ENCODE measurements around the gene MIB1. TPM values are rescaled to one million over a fixed set of nuclear protein-coding genes. Genes with fewer than 3 reads are reported as not detected.

Gene MIB1
- total RNA-seq, 1 experiment from 2014 or later, result 56.2 TPM

DNA sequence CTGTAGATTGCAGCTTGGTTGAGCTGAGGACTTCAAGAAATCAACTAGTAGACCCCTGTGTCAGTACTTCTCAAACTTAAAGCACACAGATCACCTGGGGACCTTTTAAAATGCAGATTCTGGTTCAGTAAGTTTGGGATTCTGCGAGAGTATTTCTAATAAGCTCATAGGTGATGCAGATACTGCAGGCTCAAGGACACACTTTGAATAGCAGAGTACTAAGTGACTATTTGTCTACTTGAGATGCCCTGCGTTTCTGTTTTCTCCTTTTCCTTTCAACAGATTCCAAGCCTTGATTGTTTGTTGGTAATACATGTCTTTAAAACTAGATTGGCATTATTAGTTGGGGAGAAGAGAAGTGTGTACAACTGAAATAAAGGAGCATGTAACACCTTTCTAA lies 6.7 kb downstream of the MIB1 start:
- Histone ChIP-seq H3K9ac (ENCODE audit: low read length) (peak overlapping the region; percentile 32), H3K4me3 (ENCODE audit: low read length) (0 out of 2 replicates have a peak overlapping the region, but pooled peaks have one; percentile 2), H3K4me1 (ENCODE audit: low read length) (peaks cover 53% of the 10 kb centered on the region), H3K79me2 (ENCODE audit: low read length) (peaks cover 98% of the 10 kb centered on the region), H3K27ac (ENCODE audit: low read length) (peak overlapping the region; percentile 13; the same call in 1 of the 2 replicates), H3K9me2 (replicated peaks; ENCODE audit: insufficient read depth, low read length) (no peaks in the 10 kb centered on the region), H3K4me2 (ENCODE audit: low read depth, low read length, poor library complexity, severe bottlenecking) (peak overlapping the region; percentile 43), H3K9me3 (ENCODE audit: low read length) (no peaks in the 10 kb centered on the region), H3K27me3 (ENCODE audit: low read length) (no peaks in the 10 kb centered on the region), H3K36me3 (ENCODE audit: insufficient read depth, low read length) (peaks cover 3% of the 10 kb centered on the region; the same call in 1 of the 2 replicates), H4K20me1 (ENCODE audit: insufficient read depth, low read depth, low read length) (peaks cover 18% of the 10 kb centered on the region; the same call in 1 of the 2 replicates), H2AFZ (ENCODE audit: low read length) (no peak overlapping the region)
- no peak for DNase-seq

DNA sequence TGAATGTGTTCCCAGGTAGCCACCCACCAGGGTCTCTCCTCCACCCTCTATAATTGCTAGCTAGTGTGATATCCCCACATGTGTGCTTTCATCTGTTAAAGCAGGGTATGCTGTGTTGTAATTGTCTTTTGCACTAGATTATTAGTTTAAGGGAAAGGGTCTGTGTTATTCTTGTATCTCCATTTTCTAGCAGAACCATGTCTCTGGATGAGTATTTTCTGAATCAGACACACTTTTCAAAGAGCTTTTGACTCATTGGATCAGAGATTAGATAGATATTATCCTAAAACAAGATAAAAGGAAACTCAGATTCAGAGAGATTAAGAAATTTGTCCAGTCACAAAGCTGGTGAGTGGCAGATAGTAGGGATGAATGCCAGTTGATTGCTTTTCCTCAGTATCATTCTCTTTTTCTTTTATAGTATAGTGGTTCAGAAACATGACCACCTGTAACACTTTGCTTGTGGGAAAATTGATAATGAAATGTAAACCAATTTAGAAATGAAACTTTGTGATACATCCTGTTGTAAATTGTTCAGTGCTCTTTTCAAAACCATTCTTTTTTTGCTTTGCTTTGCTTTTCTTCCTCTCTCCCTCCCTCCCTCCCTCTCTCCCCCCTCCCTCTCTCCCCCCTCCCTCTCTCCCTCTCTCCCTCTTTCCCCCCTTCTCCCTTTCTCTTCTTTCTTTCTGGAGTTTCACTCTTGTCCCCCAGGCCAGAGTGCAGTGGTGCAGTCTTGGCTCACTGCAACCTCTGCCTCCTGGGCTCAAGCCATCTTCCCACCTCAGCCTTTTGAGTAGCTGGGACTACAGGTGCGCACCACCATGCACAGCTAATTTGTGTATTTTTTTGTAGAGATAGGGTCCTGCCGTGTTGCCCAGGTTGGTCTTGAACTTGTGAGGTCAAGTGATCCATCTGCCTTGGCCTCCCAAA lies 7.4 kb downstream of the MIB1 start:
- Histone ChIP-seq H3K36me3 (ENCODE audit: insufficient read depth, low read length) (peaks cover 2% of the 10 kb centered on the region; the same call in 1 of the 2 replicates), H3K27me3 (ENCODE audit: low read length) (no peaks in the 10 kb centered on the region), H4K20me1 (ENCODE audit: insufficient read depth, low read depth, low read length) (peaks cover 16% of the 10 kb centered on the region; the same call in 1 of the 2 replicates), H3K79me2 (ENCODE audit: low read length) (peaks cover 97% of the 10 kb centered on the region), H3K4me2 (ENCODE audit: low read depth, low read length, poor library complexity, severe bottlenecking) (peak overlapping the region; percentile 43), H3K9me3 (ENCODE audit: low read length) (no peaks in the 10 kb centered on the region), H3K4me1 (ENCODE audit: low read length) (peaks cover 48% of the 10 kb centered on the region), H3K4me3 (ENCODE audit: low read length) (no peak overlapping the region), H2AFZ (ENCODE audit: low read length) (no peak overlapping the region), H3K9ac (ENCODE audit: low read length) (peak overlapping the region; percentile 32), H3K27ac (ENCODE audit: low read length) (peak overlapping the region; percentile 13; the same call in 1 of the 2 replicates), H3K9me2 (replicated peaks; ENCODE audit: insufficient read depth, low read length) (0 out of 2 replicates have a peak, but pooled peaks cover 3% of the 10 kb centered on the region)
- DNase-seq, result no peak

GRCh38 chr18:21757833-21758232 lies 17.2 kb downstream of the MIB1 start:
- Histone ChIP-seq H3K9ac (ENCODE audit: low read length) (no peak overlapping the region), H4K20me1 (ENCODE audit: insufficient read depth, low read depth, low read length) (no peaks in the 10 kb centered on the region), H3K4me2 (ENCODE audit: low read depth, low read length, poor library complexity, severe bottlenecking) (no peak overlapping the region), H3K4me1 (ENCODE audit: low read length) (peaks cover 28% of the 10 kb centered on the region), H2AFZ (ENCODE audit: low read length) (no peak overlapping the region), H3K9me3 (ENCODE audit: low read length) (no peaks in the 10 kb centered on the region), H3K27ac (ENCODE audit: low read length) (no peak overlapping the region), H3K27me3 (ENCODE audit: low read length) (no peaks in the 10 kb centered on the region), H3K36me3 (ENCODE audit: insufficient read depth, low read length) (no peaks in the 10 kb centered on the region), H3K9me2 (replicated peaks; ENCODE audit: insufficient read depth, low read length) (0 out of 2 replicates have a peak, but pooled peaks cover 3% of the 10 kb centered on the region), H3K4me3 (ENCODE audit: low read length) (no peak overlapping the region), H3K79me2 (ENCODE audit: low read length) (peaks cover 91% of the 10 kb centered on the region)
- no peak for DNase-seq

- no peaks in the 10 kb centered on the region for H3K9me2 ChIP-seq (replicated peaks; ENCODE audit: insufficient read depth, low read length)
- peaks cover 41% of the 10 kb centered on the region for H3K4me1 ChIP-seq (ENCODE audit: low read length)
- H3K79me2 ChIP-seq (ENCODE audit: low read length), result peaks cover 91% of the 10 kb centered on the region
- no peaks in the 10 kb centered on the region for H3K9me3 ChIP-seq (ENCODE audit: low read length)
- no peaks in the 10 kb centered on the region for H4K20me1 ChIP-seq (ENCODE audit: insufficient read depth, low read depth, low read length)
- no peak overlapping the region for H3K9ac ChIP-seq (ENCODE audit: low read length)
- no peaks in the 10 kb centered on the region for H3K36me3 ChIP-seq (ENCODE audit: insufficient read depth, low read length)
- no peak overlapping the region for H3K4me3 ChIP-seq (ENCODE audit: low read length)
- DNase-seq, result no peak
- no peak overlapping the region for H3K27ac ChIP-seq (ENCODE audit: low read length)
- no peak overlapping the region for H2AFZ ChIP-seq (ENCODE audit: low read length)
- no peak overlapping the region for H3K4me2 ChIP-seq (ENCODE audit: low read depth, low read length, poor library complexity, severe bottlenecking)
- no peaks in the 10 kb centered on the region for H3K27me3 ChIP-seq (ENCODE audit: low read length)
Observed at GRCh38 chr18:21759836-21760235, 19.2 kb downstream of the MIB1 start.

GRCh38 chr18:21760321-21760720 lies 19.7 kb downstream of the MIB1 start:
- Histone ChIP-seq H3K27me3 (ENCODE audit: low read length) (no peaks in the 10 kb centered on the region), H3K9me3 (ENCODE audit: low read length) (no peaks in the 10 kb centered on the region), H3K36me3 (ENCODE audit: insufficient read depth, low read length) (peaks cover 5% of the 10 kb centered on the region), H3K9me2 (replicated peaks; ENCODE audit: insufficient read depth, low read length) (no peaks in the 10 kb centered on the region), H3K4me1 (ENCODE audit: low read length) (peaks cover 41% of the 10 kb centered on the region), H3K27ac (ENCODE audit: low read length) (0 out of 2 replicates have a peak overlapping the region, but pooled peaks have one; percentile 1), H2AFZ (ENCODE audit: low read length) (no peak overlapping the region), H3K79me2 (ENCODE audit: low read length) (peaks cover 91% of the 10 kb centered on the region), H3K4me2 (ENCODE audit: low read depth, low read length, poor library complexity, severe bottlenecking) (peak overlapping the region; percentile 24), H4K20me1 (ENCODE audit: insufficient read depth, low read depth, low read length) (no peaks in the 10 kb centered on the region), H3K9ac (ENCODE audit: low read length) (no peak overlapping the region), H3K4me3 (ENCODE audit: low read length) (no peak overlapping the region)
- no peak for DNase-seq

DNA sequence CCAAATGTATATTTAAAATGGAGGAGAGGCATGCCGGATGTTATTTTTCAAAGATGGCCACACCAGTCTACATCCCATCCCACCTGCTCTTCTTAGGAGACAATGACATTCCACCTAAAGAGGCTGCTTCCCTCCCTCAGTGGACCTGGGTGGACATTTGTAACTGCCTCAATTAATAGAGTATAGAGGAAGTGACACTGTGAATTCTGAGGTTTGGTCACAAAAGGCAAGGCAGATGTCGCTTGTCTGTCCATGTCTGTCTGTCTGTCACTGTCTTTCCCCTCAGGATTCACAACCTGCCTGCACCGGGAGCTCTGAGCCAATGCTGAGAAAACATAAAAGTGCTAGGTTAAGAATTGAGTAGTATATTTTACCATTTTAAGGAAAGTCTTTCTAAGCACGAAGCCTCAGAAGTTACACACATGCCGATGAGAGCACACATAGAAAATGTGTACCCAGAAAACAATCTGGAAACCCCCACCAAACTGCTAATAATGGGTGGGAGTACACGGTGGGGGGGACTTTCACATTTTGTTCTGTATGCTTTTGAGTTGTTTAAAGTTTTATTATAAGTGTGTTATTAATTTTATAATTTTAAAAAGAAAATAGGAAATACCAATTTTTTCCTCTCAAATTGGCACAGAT lies 21.0 kb downstream of the MIB1 start:
- peaks cover 41% of the 10 kb centered on the region for H3K4me1 ChIP-seq (ENCODE audit: low read length)
- no peak overlapping the region for H3K4me3 ChIP-seq (ENCODE audit: low read length)
- H3K27me3 ChIP-seq (ENCODE audit: low read length), result no peaks in the 10 kb centered on the region
- H3K79me2 ChIP-seq (ENCODE audit: low read length), result peaks cover 92% of the 10 kb centered on the region
- no peak for DNase-seq
- no peaks in the 10 kb centered on the region for H3K9me3 ChIP-seq (ENCODE audit: low read length)
- no peaks in the 10 kb centered on the region for H3K9me2 ChIP-seq (replicated peaks; ENCODE audit: insufficient read depth, low read length)
- no peaks in the 10 kb centered on the region for H4K20me1 ChIP-seq (ENCODE audit: insufficient read depth, low read depth, low read length)
- peaks cover 17% of the 10 kb centered on the region for H3K36me3 ChIP-seq (ENCODE audit: insufficient read depth, low read length)
- H2AFZ ChIP-seq (ENCODE audit: low read length), result no peak overlapping the region
- no peak overlapping the region for H3K27ac ChIP-seq (ENCODE audit: low read length)
- H3K9ac ChIP-seq (ENCODE audit: low read length), result no peak overlapping the region
- H3K4me2 ChIP-seq (ENCODE audit: low read depth, low read length, poor library complexity, severe bottlenecking), result peak overlapping the region; percentile 24

DNA sequence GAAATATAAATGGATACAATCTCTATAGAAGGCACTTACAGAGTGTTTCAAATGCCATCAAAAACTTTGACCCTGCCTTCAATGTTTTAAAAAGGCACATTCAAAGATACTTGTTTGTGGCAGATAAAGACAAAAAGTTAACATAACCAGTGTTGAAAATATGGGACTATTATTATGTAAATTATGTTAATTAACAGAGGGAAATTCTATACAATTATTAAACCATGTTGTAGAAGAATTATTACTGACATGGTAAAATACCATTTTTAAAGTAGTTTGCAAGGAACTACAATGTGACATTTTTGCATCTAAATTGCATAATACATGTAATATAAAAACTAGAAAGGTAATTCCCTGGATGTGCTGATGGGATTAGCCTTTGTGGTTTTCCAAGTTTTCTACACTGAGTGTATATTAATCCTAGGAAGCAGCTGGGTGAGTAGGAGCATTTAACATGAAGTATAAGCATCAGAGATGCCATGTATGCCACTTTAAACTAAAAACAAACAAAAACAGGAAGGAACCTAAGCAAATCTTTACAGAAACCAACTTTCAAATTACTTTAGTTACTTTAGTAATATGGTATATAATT lies 21.7 kb downstream of the MIB1 start:
- H3K27ac ChIP-seq (ENCODE audit: low read length), result no peak overlapping the region
- H3K4me2 ChIP-seq (ENCODE audit: low read depth, low read length, poor library complexity, severe bottlenecking), result peak overlapping the region; percentile 12
- no peak overlapping the region for H3K9ac ChIP-seq (ENCODE audit: low read length)
- no peaks in the 10 kb centered on the region for H4K20me1 ChIP-seq (ENCODE audit: insufficient read depth, low read depth, low read length)
- no peaks in the 10 kb centered on the region for H3K27me3 ChIP-seq (ENCODE audit: low read length)
- no peaks in the 10 kb centered on the region for H3K9me3 ChIP-seq (ENCODE audit: low read length)
- H3K4me1 ChIP-seq (ENCODE audit: low read length), result peaks cover 41% of the 10 kb centered on the region
- no peaks in the 10 kb centered on the region for H3K9me2 ChIP-seq (replicated peaks; ENCODE audit: insufficient read depth, low read length)
- H3K79me2 ChIP-seq (ENCODE audit: low read length), result peaks cover 87% of the 10 kb centered on the region
- H2AFZ ChIP-seq (ENCODE audit: low read length), result no peak overlapping the region
- no peak overlapping the region for H3K4me3 ChIP-seq (ENCODE audit: low read length)
- peaks cover 18% of the 10 kb centered on the region for H3K36me3 ChIP-seq (ENCODE audit: insufficient read depth, low read length)
- DNase-seq, result no peak
